Large intestine (tissue), 3 donors: ENCODE results near the gene SART3. TPM values are rescaled to one million over a fixed set of nuclear protein-coding genes. Genes with fewer than 3 reads are reported as not detected.

ENCODE experiments used
- DNase-seq, 2 donors: peaks; one replicate each; pipeline versions ENCODE4 v3.0.0 to v3.0.0-alpha.2; 2013
- H3K27ac ChIP-seq: one replicate; pipeline ENCODE4 v1.5.1; 2013; ENCODE audit warnings: low read length
- H3K27me3 ChIP-seq: 2 replicates; pipeline ENCODE4 v1.6.1; 2013; ENCODE audit warnings: low read length; ENCODE audit not compliant: control insufficient read depth, insufficient read depth
- H3K36me3 ChIP-seq: 2 replicates; pipeline ENCODE4 v1.6.1; 2013; ENCODE audit warnings: low read length; ENCODE audit not compliant: control insufficient read depth, insufficient read depth
- H3K4me1 ChIP-seq: one replicate; pipeline ENCODE4 v1.6.1; 2013; ENCODE audit warnings: low read length; ENCODE audit not compliant: control insufficient read depth, insufficient read depth
- H3K4me3 ChIP-seq: one replicate; pipeline ENCODE4 v1.5.1; 2013; ENCODE audit warnings: low read length
- H3K9me3 ChIP-seq: one replicate; pipeline ENCODE4 v1.6.1; 2013; ENCODE audit warnings: mild to moderate bottlenecking, low read depth, low read length, moderate library complexity; ENCODE audit not compliant: control insufficient read depth
- whole genome bisulfite sequencing: methylation state at CpG from one replicate; pipeline ENCODE4 v1.1.5; 2013; ENCODE audit warnings: low lambda C conversion rate; ENCODE audit not compliant: insufficient coverage; 5-methylcytosine and 5-hydroxymethylcytosine counted together
- polyA plus RNA-seq: library from polyadenylated mRNA; unstranded; fragments of 120-200 nt; gene quantifications from one replicate; pipeline ENCODE4 v1.2.1, GENCODE V29; 2013

SART3 gene
- polyA plus RNA-seq, 1 donor, result 52.7 TPM

- no peak for DNase-seq
- no CpG with 5 or more reads among the region's 3 CpGs for WGBS
- Histone ChIP-seq H3K36me3 (peaks cover 31% of the 10 kb centered on the region), H3K4me3 (no peak overlapping the region), H3K4me1 (no peaks in the 10 kb centered on the region), H3K27ac (no peak overlapping the region), H3K27me3 (no peaks in the 10 kb centered on the region), H3K9me3 (no peaks in the 10 kb centered on the region)
Measured at GRCh38 chr12:108570743-108571608, 10.0 kb upstream of the SART3 start.

GRCh38 chr12:108568338-108569154 lies 7.6 kb upstream of the SART3 start:
- H3K36me3 ChIP-seq, result peaks cover 48% of the 10 kb centered on the region
- no peaks in the 10 kb centered on the region for H3K4me1 ChIP-seq
- no peak overlapping the region for H3K4me3 ChIP-seq
- DNase-seq, result no peak
- no CpG with 5 or more reads among the region's 10 CpGs for WGBS
- no peaks in the 10 kb centered on the region for H3K9me3 ChIP-seq
- no peak overlapping the region for H3K27ac ChIP-seq
- no peaks in the 10 kb centered on the region for H3K27me3 ChIP-seq

GRCh38 chr12:108567406-108568337 lies 6.7 kb upstream of the SART3 start:
- WGBS, result no CpG with 5 or more reads among the region's 7 CpGs
- peak overlapping the region; percentile 12 for H3K27ac ChIP-seq
- H3K27me3 ChIP-seq, result no peaks in the 10 kb centered on the region
- DNase-seq, result no peak
- no peak overlapping the region for H3K4me3 ChIP-seq
- peaks cover 48% of the 10 kb centered on the region for H3K36me3 ChIP-seq
- no peaks in the 10 kb centered on the region for H3K9me3 ChIP-seq
- no peaks in the 10 kb centered on the region for H3K4me1 ChIP-seq

GRCh38 chr12:108566452-108566851 lies 5.5 kb upstream of the SART3 start:
- H3K9me3 ChIP-seq, result no peaks in the 10 kb centered on the region
- no CpG with 5 or more reads among the region's 4 CpGs for WGBS
- no peak overlapping the region for H3K27ac ChIP-seq
- no peaks in the 10 kb centered on the region for H3K4me1 ChIP-seq
- DNase-seq, result no peak
- no peak overlapping the region for H3K4me3 ChIP-seq
- H3K27me3 ChIP-seq, result no peaks in the 10 kb centered on the region
- H3K36me3 ChIP-seq, result peaks cover 48% of the 10 kb centered on the region

- no peaks in the 10 kb centered on the region for H3K9me3 ChIP-seq
- H3K4me3 ChIP-seq, result no peak overlapping the region
- H3K27me3 ChIP-seq, result no peaks in the 10 kb centered on the region
- no peak for DNase-seq
- H3K36me3 ChIP-seq, result peaks cover 48% of the 10 kb centered on the region
- no peak overlapping the region for H3K27ac ChIP-seq
- no peaks in the 10 kb centered on the region for H3K4me1 ChIP-seq
- WGBS, result no CpG with 5 or more reads among the region's 2 CpGs
Measured at GRCh38 chr12:108565976-108566375, 5.0 kb upstream of the SART3 start.

- Histone ChIP-seq H3K36me3 (peaks cover 48% of the 10 kb centered on the region), H3K9me3 (no peaks in the 10 kb centered on the region), H3K27ac (no peak overlapping the region), H3K4me1 (no peaks in the 10 kb centered on the region), H3K4me3 (no peak overlapping the region), H3K27me3 (no peaks in the 10 kb centered on the region)
- WGBS, result no CpG with 5 or more reads among the region's 3 CpGs
- DNase-seq, result no peak
Measured at GRCh38 chr12:108565146-108565545, 4.2 kb upstream of the SART3 start.

GRCh38 chr12:108564724-108565123 lies 3.8 kb upstream of the SART3 start:
- Histone ChIP-seq H3K9me3 (no peaks in the 10 kb centered on the region), H3K27ac (no peak overlapping the region), H3K4me3 (no peak overlapping the region), H3K36me3 (peaks cover 48% of the 10 kb centered on the region), H3K4me1 (peaks cover 1% of the 10 kb centered on the region), H3K27me3 (no peaks in the 10 kb centered on the region)
- no peak for DNase-seq

- peaks cover 45% of the 10 kb centered on the region for H3K36me3 ChIP-seq
- DNase-seq, result no peak
- no peak overlapping the region for H3K27ac ChIP-seq
- no peaks in the 10 kb centered on the region for H3K9me3 ChIP-seq
- peaks cover 4% of the 10 kb centered on the region for H3K4me1 ChIP-seq
- H3K27me3 ChIP-seq, result no peaks in the 10 kb centered on the region
- no peak overlapping the region for H3K4me3 ChIP-seq
- WGBS, result 0% methylated on average over 1 of the region's 1 CpG
Measured at GRCh38 chr12:108563804-108564151, 2.8 kb upstream of the SART3 start.

- Histone ChIP-seq H3K27me3 (no peaks in the 10 kb centered on the region), H3K36me3 (peaks cover 42% of the 10 kb centered on the region), H3K4me1 (peaks cover 6% of the 10 kb centered on the region), H3K27ac (peak overlapping the region; percentile 88), H3K9me3 (no peaks in the 10 kb centered on the region), H3K4me3 (peak overlapping the region; percentile 91)
- DNase-seq, result peak; percentile 85 to 89
- WGBS, result no CpG with 5 or more reads among the region's 14 CpGs
Measured at GRCh38 chr12:108563136-108563803, 2.3 kb upstream of the SART3 start.
